Measurements from ENCODE around the gene CLPTM1L.

The CLPTM1L gene

GRCh38 chr5:1375871-1376810 lies 31.2 kb upstream of the CLPTM1L start:
- Histone ChIP-seq H3K4me1 (ENCODE audit: control insufficient read depth, insufficient read depth, low read length) (peaks cover 2% of the 10 kb centered on the region; the same call in 1 of the 2 replicates), H3K4me3 (ENCODE audit: low read depth, low read length) (no peak overlapping the region), H3K27ac (ENCODE audit: extremely low read depth, low read depth, low read length) (no peak overlapping the region), H3K36me3 (ENCODE audit: control insufficient read depth in 2 of 2, insufficient read depth in 1 of 2, low read length in 2 of 2) (no peaks in the 10 kb centered on the region), H3K9me3 (ENCODE audit: control insufficient read depth, insufficient read depth, low read depth, low read length) (no peaks in the 10 kb centered on the region)
- CTCF ChIA-PET: interaction anchor here (1.2 kb wide), 1 partner anchor 33 kb away, joined by 3 read pairs; no protein-coding TSS in a partner anchor
- TF ChIP-seq ZNF585B (tag by site-specific recombination; IDR thresholded peaks at IDR 0.05) (no peak), ZNF600 (tag by site-specific recombination; IDR thresholded peaks at IDR 0.05) (no peak), HIC1 (tag by site-specific recombination; IDR thresholded peaks at IDR 0.05) (no peak), REST (tag by site-specific recombination; IDR thresholded peaks at IDR 0.05) (no peak)
- POLR2A ChIA-PET: no interaction called here

GRCh38 chr5:1374679-1375055 lies 29.8 kb upstream of the CLPTM1L start:
- H3K4me3 ChIP-seq (ENCODE audit: low read depth, low read length): no peak overlapping the region
- no peaks in the 10 kb centered on the region for H3K4me1 ChIP-seq (ENCODE audit: control insufficient read depth, insufficient read depth, low read length)
- H3K36me3 ChIP-seq (ENCODE audit: control insufficient read depth in 2 of 2, insufficient read depth in 1 of 2, low read length in 2 of 2): no peaks in the 10 kb centered on the region
- POLR2A ChIA-PET: interaction anchor here (0.7 kb wide), 1 partner anchor 117 kb away, joined by 3 read pairs; no protein-coding TSS in a partner anchor
- CTCF ChIA-PET: no interaction called here
- H3K9me3 ChIP-seq (ENCODE audit: control insufficient read depth, insufficient read depth, low read depth, low read length): no peaks in the 10 kb centered on the region
- no peak overlapping the region for H3K27ac ChIP-seq (ENCODE audit: extremely low read depth, low read depth, low read length)
- no peak for TF ChIP-seq ZNF610 (tag by site-specific recombination; IDR thresholded peaks at IDR 0.05; ENCODE audit: borderline replicate concordance)

GRCh38 chr5:1374030-1374678 lies 29.3 kb upstream of the CLPTM1L start:
- no peaks in the 10 kb centered on the region for H3K9me3 ChIP-seq (ENCODE audit: control insufficient read depth, insufficient read depth, low read depth, low read length)
- CTCF ChIA-PET: interaction anchor here (0.6 kb wide), 1 partner anchor 13 kb away, joined by 4 read pairs; no protein-coding TSS in a partner anchor

More at GRCh38 chr5:1374030-1374678, 29.3 kb upstream of the CLPTM1L start:
- Histone ChIP-seq H3K4me1 (ENCODE audit: control insufficient read depth, insufficient read depth, low read length) (no peaks in the 10 kb centered on the region), H3K27ac (ENCODE audit: extremely low read depth, low read depth, low read length) (no peak overlapping the region), H3K36me3 (ENCODE audit: control insufficient read depth in 2 of 2, insufficient read depth in 1 of 2, low read length in 2 of 2) (no peaks in the 10 kb centered on the region), H3K4me3 (ENCODE audit: low read depth, low read length) (no peak overlapping the region)
- TF ChIP-seq PRDM10 (tag by site-specific recombination; IDR thresholded peaks at IDR 0.05) (no peak), ZNF274 (IDR thresholded peaks at IDR 0.05; ENCODE audit: low read length) (no peak), ZNF274 (tag by site-specific recombination; IDR thresholded peaks at IDR 0.05; ENCODE audit: borderline replicate concordance) (no peak), ZNF202 (tag by site-specific recombination; IDR thresholded peaks at IDR 0.05; ENCODE audit: borderline replicate concordance) (no peak), BCL6B (tag by site-specific recombination; IDR thresholded peaks at IDR 0.05) (no peak), KLF9 (tag by site-specific recombination; IDR thresholded peaks at IDR 0.05; ENCODE audit: low read depth) (no peak), ZNF37A (tag by site-specific recombination; IDR thresholded peaks at IDR 0.05) (no peak), WT1 (tag by site-specific recombination; IDR thresholded peaks at IDR 0.05) (no peak), ZNF214 (tag by site-specific recombination; IDR thresholded peaks at IDR 0.05; ENCODE audit: borderline replicate concordance) (no peak)
- POLR2A ChIA-PET: interaction anchor here (0.7 kb wide), 1 partner anchor 117 kb away, joined by 3 read pairs; no protein-coding TSS in a partner anchor

All from HEK293 (cell line).